ENCODE data around the gene CLPTM1. TPM values are rescaled to one million over a fixed set of nuclear protein-coding genes. Genes with fewer than 3 reads are reported as not detected.
A peak's percentile ranks its signal among the peaks of the same experiment; 100 is the strongest.

CLPTM1 gene
- total and polyA plus RNA-seq, 9 of the 15 experiments (the other 6 are each of a cell fraction or from before 2014, with no cell fraction given) = 0.37 to 96.0 (median 27.5) TPM

DNA sequence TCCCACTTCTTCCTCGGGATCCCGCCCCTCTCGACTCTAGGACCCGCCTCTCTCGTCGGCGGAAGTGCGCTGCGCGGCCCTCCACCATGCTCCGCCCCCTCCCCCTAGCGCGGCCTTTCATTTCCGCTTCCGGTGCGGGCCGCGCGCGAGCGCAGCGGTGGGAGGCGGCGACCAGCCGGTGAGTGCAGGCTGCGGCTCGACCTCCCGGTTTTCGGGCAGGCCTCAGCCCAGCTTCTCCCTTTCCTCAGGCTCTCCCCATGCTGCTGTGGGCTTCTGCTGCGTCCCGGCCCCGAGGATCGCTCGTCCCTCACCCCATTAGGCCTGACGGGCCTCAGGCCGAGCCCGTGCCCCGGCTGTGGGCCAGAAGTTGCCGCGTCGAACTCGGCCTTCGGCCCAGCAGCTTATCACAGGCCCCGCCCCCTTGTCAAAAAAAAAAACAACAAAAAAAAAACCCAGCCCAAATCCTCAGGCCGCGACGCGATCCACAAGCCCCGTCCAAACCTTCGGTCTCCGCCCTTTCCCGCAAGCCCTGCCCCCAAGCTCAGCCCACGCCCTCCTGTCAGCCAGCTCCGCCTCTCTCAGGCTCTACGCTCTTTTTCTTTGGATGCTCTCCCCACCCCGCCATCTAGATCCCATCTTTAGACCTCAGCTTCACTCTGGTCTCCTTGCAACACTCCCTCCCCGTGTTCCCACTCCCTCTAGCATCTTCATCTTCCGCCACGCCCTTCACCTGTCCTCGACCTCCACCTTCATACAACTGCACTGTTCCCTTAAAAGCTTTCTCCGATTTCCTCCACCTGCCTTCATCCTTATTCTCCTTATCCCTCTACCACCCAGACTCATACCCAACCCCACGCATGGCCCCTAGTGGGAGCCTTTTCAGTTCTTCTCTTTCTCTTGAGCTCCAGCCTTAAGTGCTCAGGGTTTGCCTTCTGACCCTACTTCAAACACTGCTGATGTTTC lies 84.0 kb downstream of the CLPTM1 start, which contains the start of gene CLASRP (continued):
- TF ChIP-seq, protein P1, sequence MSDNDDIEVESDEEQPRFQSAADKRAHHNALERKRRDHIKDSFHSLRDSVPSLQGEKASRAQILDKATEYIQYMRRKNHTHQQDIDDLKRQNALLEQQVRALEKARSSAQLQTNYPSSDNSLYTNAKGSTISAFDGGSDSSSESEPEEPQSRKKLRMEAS (CRISPR knock-in tag; IDR thresholded peaks at IDR 0.05) = peak; percentile 47
- TF ChIP-seq GATAD2B (IDR thresholded peaks at IDR 0.05; ENCODE audit: borderline replicate concordance) (no peak), ELF1 (tag; IDR thresholded peaks at IDR 0.05) (peak; percentile 78), ZNF696 (CRISPR knock-in tag; conservative IDR thresholded peaks at IDR 0.05) (no peak), HLTF (IDR thresholded peaks at IDR 0.05) (0 out of 2 replicates have a peak, but pooled peaks have one; percentile 13), BRD4 (IDR thresholded peaks at IDR 0.05) (0 out of 2 replicates have a peak, but pooled peaks have one; percentile 62), PHF8 (IDR thresholded peaks at IDR 0.05; ENCODE audit: borderline replicate concordance, low read length) (peak; percentile 97), HMGN3 (IDR thresholded peaks at IDR 0.05; ENCODE audit: borderline replicate concordance, extremely low read depth, insufficient read length, low read depth, low read length) (peak; percentile 88), CTBP1 (IDR thresholded peaks at IDR 0.05; ENCODE audit: borderline replicate concordance) (peak; percentile 63; the same call in 1 of the 2 replicates), BRF1 (IDR thresholded peaks at IDR 0.05; ENCODE audit: borderline replicate concordance, extremely low read depth, insufficient read length) (no peak), CBX3 (IDR thresholded peaks at IDR 0.05; ENCODE audit: borderline replicate concordance in 1 of 2, low read length in 2 of 2) (no peak), KAT7 (CRISPR knock-in tag; IDR thresholded peaks at IDR 0.05; ENCODE audit: borderline replicate concordance) (peak; percentile 85; the same call in 1 of the 2 replicates), ZNF217 (CRISPR knock-in tag; IDR thresholded peaks at IDR 0.05) (no peak)
- TF ChIP-seq, protein P2, sequence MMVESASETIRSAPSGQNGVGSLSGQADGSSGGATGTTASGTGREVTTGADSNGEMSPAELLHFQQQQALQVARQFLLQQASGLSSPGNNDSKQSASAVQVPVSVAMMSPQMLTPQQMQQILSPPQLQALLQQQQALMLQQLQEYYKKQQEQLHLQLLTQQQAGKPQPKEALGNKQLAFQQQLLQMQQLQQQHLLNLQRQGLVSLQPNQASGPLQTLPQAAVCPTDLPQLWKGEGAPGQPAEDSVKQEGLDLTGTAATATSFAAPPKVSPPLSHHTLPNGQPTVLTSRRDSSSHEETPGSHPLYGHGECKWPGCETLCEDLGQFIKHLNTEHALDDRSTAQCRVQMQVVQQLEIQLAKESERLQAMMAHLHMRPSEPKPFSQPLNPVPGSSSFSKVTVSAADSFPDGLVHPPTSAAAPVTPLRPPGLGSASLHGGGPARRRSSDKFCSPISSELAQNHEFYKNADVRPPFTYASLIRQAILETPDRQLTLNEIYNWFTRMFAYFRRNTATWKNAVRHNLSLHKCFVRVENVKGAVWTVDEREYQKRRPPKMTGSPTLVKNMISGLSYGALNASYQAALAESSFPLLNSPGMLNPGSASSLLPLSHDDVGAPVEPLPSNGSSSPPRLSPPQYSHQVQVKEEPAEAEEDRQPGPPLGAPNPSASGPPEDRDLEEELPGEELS (CRISPR knock-in tag; IDR thresholded peaks at IDR 0.05; ENCODE audit: borderline replicate concordance) = 0 out of 2 replicates have a peak, but pooled peaks have one; percentile 25
- TF ChIP-seq, protein P3, sequence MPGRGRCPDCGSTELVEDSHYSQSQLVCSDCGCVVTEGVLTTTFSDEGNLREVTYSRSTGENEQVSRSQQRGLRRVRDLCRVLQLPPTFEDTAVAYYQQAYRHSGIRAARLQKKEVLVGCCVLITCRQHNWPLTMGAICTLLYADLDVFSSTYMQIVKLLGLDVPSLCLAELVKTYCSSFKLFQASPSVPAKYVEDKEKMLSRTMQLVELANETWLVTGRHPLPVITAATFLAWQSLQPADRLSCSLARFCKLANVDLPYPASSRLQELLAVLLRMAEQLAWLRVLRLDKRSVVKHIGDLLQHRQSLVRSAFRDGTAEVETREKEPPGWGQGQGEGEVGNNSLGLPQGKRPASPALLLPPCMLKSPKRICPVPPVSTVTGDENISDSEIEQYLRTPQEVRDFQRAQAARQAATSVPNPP (IDR thresholded peaks at IDR 0.05; ENCODE audit: borderline replicate concordance, insufficient read depth, insufficient read length) = no peak
- TF ChIP-seq, protein P4, sequence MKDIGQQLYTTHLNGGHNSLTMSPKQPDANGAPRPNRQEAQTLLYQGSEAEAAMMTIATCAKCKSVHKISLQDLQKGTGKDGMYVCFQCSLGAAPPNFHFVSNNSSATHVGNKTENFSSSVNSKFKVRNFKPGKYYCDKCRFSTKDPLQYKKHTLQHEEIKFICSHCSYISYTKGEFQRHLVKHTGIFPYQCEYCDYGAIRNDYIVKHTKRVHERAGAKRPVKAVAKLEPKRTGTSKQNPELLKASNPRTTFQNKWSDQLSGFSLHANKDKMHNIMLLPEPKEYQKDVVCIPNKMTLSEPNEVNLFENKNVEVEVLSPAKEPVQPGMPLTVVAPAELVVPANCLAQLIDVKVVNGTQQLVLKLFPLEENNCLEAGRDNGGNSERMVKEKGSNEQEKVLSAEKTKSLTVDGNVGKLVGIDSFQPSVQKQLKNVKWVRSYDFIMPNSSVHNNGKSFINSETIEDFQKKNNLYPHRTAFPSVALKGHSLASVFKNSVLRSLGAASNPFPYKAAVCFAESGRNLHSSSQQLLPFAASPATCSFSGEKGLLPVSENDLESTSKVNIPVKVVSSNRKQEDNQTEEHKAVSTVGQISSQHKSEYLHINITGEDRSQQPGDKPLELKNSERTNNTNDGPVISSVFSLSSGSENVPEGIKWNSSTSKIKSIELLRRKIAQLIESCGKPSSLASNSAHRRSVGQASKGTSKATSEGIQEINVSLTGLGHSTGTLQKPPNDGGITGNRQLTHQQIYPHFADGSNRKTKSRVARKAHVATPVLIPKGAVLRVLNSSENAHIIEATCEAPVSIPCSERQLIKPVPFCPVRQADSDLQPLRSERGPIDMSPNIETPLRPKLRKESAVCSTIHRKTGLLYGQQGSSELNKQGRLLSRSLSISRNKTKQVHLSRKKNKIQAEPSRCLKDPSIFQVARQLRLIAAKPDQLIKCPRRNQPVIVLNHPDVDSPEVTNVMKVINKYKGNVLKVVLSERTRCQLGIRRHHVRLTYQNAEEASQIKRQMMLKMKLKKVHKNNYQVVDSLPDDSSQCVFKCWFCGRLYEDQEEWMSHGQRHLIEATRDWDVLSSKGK (CRISPR knock-in tag; IDR thresholded peaks at IDR 0.05) = no peak
- TF ChIP-seq, protein P5, sequence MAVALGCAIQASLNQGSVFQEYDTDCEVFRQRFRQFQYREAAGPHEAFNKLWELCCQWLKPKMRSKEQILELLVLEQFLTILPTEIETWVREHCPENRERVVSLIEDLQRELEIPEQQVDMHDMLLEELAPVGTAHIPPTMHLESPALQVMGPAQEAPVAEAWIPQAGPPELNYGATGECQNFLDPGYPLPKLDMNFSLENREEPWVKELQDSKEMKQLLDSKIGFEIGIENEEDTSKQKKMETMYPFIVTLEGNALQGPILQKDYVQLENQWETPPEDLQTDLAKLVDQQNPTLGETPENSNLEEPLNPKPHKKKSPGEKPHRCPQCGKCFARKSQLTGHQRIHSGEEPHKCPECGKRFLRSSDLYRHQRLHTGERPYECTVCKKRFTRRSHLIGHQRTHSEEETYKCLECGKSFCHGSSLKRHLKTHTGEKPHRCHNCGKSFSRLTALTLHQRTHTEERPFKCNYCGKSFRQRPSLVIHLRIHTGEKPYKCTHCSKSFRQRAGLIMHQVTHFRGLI (CRISPR knock-in tag; IDR thresholded peaks at IDR 0.05) = no peak

Data from K562 (cell line).